Activated CD8-positive, alpha-beta memory T cell treated with anti-CD3 and anti-CD28 coated beads, Interleukin-2, amount 50 U/mL, for 24 hours (primary cell): ENCODE measurements around the gene LRCOL1.

Source experiments
- DNase-seq: peaks from one replicate; pipeline ENCODE4 v3.0.0-alpha.2; 2020; ENCODE audit errors: extremely low read depth

The LRCOL1 gene

DNA sequence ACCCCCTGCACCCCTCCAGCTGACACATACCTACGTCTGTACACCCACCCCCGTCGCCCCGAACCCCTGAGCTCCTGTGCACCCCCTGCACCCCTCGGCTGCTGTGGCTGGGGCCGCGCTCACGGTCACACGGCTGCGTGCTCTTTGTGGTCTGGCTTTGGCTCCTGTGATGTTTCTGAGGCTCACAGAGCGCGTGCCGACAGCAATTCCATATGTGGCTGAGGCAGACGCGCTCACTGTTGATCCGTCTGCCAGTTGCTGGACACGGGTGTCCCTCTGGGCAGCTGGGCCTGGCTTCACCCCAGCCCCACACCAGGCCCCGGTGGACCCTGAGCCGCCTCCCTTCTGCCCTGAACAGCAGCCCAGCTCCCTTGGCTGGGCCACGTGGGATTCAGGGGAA is 46.5 kb downstream of the LRCOL1 start:
- no peak for DNase-seq

GRCh38 chr12:132562489-132563021 is 47.8 kb downstream of the LRCOL1 start:
- DNase-seq, result no peak

GRCh38 chr12:132561427-132562156 is 48.8 kb downstream of the LRCOL1 start:
- DNase-seq, result no peak

DNA sequence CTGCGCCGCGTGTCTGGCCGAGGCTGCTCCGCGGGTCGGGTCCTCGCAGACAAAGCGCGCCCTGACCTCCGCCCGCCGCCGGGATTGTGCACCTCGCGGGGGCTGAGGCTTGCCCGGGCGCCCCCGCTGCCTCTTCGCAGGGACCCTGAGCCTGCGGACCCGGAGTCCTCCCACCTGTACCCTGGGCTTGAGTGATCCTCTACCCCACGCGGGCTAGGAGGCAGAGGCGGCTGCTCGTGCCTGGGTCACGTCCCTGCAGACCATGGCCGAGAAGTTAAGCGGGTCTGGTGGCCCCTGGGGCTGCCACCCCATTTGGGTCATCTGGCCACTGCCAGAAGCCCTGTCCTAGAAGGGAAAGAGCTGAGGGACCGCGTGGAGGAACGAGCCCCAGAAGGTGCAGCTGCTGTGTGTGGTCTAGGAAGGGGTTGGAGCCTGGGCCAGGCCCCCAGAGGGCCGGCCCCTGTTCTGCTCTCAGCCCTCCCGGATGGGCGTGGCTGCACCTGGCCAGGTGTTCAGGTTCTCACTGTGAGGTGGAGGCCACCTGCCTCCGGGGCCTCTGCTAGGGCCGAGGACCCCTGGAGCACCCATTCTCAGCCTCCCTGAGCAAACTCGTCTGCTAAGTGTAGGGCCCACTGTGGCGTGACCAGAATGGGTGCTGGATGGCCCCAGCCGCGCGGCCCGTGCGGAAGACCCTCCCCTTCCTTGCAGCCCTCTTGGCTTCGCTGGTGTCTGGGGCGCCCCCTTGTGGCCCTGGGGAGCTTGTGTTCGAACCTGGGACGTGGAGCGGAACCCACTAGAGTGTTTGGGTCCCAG is 49.6 kb downstream of the LRCOL1 start:
- peak; percentile 15 for DNase-seq

DNA sequence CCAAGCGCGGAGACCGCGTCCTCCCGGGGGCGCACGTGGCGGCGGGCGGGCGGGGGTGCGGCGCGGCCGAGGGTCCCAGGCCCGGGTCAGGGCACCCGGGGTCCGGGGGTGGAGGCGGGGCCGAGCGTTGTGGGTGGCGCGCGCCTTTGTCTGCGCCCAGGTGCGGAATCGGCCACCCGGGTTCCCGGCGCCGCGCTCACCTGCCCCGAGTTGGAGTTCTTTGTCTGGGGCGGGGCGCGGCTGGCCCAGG is 50.1 kb downstream of the LRCOL1 start:
- no peak for DNase-seq

DNA sequence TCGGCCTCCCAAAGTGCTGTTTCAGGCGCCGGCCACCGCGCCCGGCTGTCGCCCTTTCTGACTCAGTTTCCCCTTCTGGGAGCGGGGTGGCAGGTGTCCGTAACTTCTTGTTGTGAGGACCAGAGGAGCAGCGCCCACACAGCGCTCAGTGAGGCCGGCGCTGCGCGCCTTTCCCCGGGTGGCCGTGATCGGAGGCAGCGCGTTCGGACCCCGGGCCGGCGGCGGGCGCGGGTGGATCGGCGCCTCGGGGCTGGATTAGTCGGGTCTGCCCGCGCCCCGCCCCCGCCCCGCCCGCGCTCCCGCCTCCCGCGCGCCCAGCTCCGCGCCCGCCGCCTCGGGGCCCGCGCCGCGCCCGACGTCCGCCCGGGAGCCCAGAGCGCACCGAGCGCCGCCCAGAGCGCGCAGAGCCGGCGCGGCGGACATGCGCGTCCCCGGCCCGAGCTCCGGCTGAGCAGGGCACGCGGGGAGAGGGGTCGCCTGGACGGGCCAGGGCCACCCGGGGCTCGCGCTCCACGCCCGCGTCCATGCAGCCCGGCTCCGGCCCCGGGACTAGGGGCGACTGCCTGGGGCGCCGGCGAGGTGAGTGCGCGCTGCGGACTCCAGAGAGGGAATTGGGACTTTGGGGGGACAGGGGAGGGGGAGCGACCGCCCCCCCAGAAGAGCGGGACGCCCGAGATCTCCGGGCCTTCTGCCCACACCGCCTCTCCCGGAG is 50.6 kb downstream of the LRCOL1 start:
- DNase-seq, result no peak

- DNase-seq, result no peak
Measured at GRCh38 chr12:132558861-132559623, 51.3 kb downstream of the LRCOL1 start.

GRCh38 chr12:132558042-132558856 is 52.1 kb downstream of the LRCOL1 start:
- no peak for DNase-seq

- DNase-seq, result no peak
Measured at GRCh38 chr12:132557291-132558015, 52.9 kb downstream of the LRCOL1 start.

DNA sequence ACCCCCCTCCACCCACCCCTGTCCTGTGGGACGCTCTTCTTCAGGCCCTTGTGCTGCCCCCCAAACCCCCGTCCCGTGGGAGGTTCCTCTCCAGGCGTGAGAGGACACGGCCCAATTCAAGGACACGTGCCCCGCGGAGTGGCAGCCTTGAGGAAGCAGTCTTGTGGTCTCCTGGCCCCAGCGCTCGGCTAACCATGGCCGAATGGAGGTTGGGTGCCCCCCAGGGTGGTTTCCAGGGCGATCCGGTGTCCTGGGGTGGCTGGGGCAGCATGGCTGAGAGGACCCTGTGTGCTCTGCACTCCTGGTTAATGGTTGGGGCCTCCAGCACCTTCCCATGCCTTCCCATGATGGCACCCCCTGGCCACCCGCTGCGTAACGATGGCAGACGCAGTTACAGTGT is 53.6 kb downstream of the LRCOL1 start:
- no peak for DNase-seq

- DNase-seq, result no peak
Measured at GRCh38 chr12:132556216-132556615, 54.2 kb downstream of the LRCOL1 start.

- no peak for DNase-seq
Measured at GRCh38 chr12:132555686-132556085, 54.7 kb downstream of the LRCOL1 start.

DNA sequence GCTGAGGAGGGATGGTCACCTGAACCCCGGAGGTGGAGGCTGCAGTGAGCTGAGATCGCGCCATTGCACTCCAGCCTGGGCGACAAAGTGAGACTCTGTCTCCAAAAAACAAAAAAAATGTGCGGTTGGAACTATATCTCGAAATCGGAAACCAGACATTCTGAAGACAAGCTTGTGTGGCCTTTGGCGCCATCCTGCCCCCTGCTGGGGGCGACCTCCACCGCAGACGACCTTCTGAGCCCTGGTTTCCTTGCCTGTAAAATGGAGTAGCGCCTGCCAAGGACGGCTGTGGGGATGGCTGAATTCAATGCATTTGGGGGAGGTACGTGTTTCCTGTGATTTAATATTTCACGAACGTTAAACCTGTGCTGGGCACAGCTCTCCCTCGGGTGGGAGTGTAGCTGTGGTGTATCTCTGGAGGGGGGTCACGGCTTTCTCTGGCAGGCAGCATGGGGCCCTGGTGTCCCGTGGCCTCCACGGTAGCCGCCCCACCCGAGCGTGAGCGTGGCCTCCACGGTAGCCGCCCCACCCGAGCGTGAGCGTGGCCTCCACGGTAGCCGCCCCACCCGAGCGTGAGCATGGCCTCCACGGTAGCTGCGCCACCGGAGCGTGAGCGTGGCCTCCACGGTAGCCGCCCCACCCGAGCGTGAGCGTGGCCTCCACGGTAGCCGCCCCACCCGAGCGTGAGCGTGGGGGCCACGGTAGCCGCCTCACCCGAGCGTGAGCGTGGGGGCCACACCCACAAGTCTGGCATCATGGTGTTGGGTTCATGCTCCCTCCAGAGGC is 55.3 kb downstream of the LRCOL1 start:
- DNase-seq, result no peak
